ENCODE data around the gene DPY19L3.
"Not testable (repeated sequence)": the region's sequence is repeated elsewhere in the genome, so short reads cannot be mapped to it uniquely, and the experiment has no call there.

DPY19L3 gene

DNA sequence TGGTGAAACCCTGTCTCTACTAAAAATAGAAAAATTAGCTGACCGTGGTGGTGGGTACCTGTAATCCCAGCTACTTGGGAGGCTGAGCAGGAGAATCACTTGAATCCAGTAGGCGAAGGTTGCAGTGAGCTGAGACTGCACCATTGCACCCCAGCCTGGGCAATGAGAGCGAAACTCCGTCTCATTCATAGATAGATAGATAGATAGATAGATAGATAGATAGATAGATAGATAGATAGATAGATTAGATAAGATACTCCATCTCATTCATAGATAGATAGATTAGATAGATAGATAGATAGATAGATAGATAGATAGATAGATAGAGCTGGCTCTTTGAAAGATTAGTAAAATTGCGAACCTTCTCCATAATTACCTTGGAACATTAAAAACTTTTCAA is 42.0 kb downstream of the DPY19L3 start:
- DNase-seq: not testable (repeated sequence)

GRCh38 chr19:32448026-32448425 is 42.5 kb downstream of the DPY19L3 start:
- no peak for DNase-seq

- DNase-seq: no peak
Observed at GRCh38 chr19:32450217-32450616, 44.6 kb downstream of the DPY19L3 start.

DNA sequence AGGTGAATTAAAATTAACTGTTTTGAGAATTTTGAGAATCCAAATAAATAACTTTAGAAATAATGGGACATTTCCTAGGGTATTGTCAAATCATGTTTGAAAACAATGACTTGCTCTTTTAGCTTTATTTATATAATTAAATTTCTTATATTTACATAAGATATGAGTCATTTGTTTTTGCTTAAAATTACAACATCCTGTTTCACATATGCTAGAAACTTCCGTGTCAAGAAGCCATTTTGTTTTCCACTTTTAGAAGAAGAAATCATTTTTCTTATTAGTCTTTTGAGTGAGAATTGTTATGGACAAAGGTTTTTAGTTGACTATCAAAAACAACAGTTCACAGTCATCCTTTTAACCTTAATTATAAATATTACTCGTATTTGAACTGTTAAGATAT is 48.2 kb downstream of the DPY19L3 start:
- DNase-seq: no peak

DNA sequence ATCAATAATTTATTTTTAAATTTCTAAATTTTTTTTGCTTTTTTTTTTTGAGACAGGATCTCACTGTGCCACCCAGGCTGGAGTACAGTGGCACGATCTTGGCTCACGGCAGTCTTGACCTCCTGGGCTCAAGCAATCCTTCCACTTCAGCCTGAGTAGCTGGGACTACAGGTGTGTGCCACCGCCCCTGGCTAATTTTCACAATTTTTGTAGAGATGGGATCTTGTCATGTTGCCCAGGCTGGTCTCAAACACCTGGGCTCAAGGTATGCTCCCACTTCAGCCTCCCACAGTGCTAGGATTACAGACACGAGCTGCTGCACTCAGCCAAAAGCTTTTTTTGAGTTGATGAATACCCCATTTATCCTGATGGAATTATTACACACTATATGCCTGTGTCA is 50.8 kb downstream of the DPY19L3 start:
- DNase-seq: no peak

DNA sequence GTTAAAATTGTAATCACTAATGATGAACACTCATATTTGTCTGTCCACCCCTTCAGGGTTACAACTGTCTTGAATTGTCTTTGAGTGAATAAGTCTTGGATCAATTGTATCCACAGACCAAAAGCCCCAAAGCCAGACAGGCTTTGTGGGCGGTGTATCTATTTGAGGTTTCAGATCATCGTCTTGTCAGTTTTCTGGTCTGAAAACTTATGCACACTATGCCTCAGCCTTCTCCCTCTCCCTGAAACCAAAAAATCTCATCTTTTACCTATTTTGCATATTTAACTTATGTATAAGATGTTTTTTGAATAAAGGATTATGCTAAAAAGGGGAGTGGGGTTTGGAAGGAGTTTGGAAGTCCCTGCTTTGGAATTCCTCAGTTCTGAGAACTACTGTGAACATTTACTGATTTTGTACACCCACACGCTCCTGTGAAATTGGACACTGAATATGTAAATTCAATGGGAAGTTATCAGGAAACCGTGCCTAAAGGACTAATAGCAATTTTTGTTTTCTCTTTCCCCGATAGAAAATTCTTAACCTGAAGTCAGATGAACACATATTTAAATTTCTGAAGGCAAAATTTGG is 52.1 kb downstream of the DPY19L3 start:
- no peak for DNase-seq

DNA sequence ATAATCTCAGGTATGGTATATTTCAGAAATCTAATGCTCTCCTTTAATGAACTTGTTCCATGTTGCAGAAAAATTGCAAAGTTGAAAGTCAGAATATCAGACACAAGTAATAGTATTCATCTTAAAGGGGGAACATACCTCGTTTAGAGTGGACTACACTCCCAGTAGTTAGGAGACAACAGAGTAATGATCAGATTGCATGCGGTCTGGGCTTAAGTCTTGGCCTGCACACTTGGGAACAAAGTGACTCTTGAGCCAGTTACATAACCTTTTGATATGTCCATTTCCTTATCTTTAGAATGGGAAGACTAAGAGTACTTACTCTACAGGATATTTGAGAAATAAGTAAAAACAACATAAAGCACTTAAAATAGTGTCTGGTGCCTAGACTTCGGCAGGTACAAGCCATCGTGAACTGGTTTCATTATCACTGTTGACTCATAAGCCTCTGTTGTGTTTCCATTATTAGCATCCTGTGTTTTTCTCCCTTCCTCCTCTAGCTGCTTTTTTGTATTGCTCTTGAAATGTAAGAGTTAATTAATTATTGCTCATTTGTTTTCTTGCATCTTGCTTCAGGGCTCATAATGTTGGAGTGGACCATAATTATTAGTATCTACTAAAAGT is 53.0 kb downstream of the DPY19L3 start:
- no peak for DNase-seq

DNA sequence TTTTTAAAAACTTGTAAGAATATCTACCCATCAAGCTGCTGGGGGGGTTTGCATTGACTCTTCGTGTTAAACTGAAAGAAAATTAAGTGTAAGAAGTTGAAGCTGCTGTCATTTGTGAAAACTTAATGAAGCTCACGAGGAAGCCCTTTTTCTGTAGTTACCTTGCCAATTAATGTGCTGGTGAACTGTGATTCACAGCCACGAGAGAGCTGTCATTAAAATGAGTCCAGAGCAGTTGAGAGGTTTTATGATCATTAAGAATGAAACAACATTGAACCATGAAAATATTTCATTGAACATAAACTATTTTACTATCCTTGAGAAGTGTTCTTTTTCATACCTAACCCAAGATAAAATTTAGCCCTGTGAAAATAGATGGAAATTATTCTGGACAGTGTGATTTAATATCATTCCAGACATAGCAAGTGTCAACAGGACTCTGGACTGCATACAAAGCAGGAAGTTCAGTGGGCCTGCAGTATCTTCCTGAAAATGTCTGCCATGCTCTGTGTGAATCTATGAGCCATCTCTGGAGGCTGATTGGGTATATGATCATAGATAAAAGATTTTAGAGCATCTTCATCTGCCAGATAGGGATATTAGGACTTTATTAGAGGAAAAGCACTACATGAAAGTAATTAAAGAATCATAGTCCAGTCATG is 53.8 kb downstream of the DPY19L3 start:
- DNase-seq: no peak

GRCh38 chr19:32460476-32460875 is 54.9 kb downstream of the DPY19L3 start:
- no peak for DNase-seq

- DNase-seq: peak; percentile 9
Observed at GRCh38 chr19:32464279-32464678, 58.7 kb downstream of the DPY19L3 start.

GRCh38 chr19:32465176-32465575 is 59.6 kb downstream of the DPY19L3 start:
- no peak for DNase-seq

DNA sequence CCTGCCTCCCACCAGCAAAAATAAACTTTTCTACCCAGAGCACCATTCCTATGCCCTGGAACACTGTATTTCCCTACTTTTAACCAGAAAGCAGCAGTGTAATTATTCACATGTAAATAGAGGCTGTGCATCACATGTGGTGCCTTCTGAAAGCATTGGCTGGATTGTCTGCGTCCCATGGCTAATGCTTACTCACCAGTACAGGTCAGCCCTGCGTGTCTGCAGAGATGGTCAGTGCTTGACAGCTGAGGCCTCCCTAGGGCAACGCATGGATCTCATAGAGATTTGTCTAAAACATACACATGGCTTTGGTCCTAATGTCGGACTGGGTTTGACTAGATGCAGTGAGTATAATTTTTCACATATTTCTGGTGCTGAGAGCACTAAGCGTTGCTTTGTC is 64.2 kb downstream of the DPY19L3 start:
- DNase-seq: no peak

GRCh38 chr19:32471095-32471494 is 65.5 kb downstream of the DPY19L3 start:
- no peak for DNase-seq

DNA sequence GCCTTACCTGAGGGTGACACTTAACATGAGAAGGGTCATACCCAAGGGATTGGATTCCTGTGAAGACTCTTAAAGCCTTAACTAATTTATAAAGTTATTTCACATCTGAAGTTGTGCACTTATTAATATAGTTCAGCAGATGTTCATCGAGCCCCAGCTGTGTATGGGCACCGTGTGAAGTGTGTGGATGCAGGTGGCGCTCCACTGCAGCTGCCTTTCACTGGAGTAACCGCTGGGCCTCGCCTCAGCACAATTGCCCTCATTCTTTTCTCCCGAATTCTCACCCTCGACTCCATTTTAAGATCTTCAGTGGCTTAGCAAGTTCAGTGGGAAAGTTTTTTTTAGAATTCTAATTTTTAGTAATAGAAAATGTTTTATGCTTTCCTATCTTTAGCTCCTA is 66.2 kb downstream of the DPY19L3 start:
- DNase-seq: no peak

- DNase-seq: no peak
Observed at GRCh38 chr19:32475141-32476031, 69.8 kb downstream of the DPY19L3 start.

DNA sequence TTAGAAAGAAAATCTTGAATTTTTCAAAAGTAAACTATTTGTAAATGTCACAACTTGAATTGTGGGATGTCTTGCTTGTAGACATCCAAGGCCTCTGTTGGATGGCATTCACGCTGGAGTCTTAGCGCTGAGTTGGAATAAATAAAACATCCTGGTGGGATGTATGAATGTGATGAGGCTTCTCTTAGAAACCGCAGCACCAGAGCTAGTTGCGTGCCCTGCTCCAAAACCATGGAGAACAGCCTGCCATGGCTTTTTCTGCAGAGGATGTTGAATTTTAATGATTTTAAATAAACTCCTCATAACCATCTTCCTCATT is 70.4 kb downstream of the DPY19L3 start:
- DNase-seq: no peak

DNA sequence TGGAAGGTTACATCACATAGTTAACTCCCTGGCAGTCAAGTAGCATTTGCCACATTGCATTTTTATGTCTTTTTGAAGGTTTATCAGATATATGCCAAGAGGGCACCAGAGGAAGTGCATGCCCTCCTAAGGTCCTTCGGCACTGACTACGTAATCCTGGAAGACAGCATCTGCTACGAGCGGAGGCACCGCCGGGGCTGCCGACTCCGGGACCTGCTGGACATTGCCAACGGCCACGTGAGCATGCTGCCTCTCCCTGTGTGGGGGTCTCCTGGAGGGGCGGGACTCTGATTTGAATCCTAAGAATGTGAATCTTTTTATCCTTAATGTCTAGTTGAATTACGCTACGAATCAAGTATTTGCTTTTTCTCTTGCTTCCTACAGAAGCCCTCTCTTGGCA is 74.8 kb downstream of the DPY19L3 start:
- no peak for DNase-seq

- no peak for DNase-seq
Observed at GRCh38 chr19:32483574-32483973, 78.0 kb downstream of the DPY19L3 start.

DNA sequence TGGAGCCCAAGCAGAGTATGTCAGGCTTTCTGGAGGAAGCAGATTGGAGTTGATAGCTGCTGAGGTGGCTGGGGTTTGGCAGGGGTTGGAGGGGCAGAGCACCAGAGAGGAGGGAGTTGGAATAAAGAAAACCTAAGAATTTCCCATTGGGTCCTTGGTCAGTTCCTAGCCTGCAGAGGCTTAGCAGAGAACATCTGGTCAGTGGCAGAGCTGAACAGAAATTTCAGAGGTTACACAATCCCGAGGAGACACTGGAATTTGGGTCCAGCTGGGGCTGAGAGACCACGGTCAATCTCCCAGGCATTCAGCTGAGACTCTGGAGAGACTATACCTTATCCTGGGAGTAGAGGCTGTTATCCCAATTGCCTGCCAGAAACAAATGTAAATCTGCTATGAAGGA is 84.4 kb downstream of the DPY19L3 start:
- peak; percentile 10 for DNase-seq

- no peak for DNase-seq
Observed at GRCh38 chr19:32497391-32497790, 91.8 kb downstream of the DPY19L3 start.

GRCh38 chr19:32498648-32499200 is 93.2 kb downstream of the DPY19L3 start:
- DNase-seq: no peak

GRCh38 chr19:32512498-32512897 is 106.9 kb downstream of the DPY19L3 start:
- DNase-seq: not testable (repeated sequence)

GRCh38 chr19:32519023-32519422 is 113.5 kb downstream of the DPY19L3 start:
- DNase-seq: no peak
